ENCODE data around the gene MEF2D. TPM values are rescaled to one million over a fixed set of nuclear protein-coding genes. Genes with fewer than 3 reads are reported as not detected.
A peak's percentile ranks its signal among the peaks of the same experiment; 100 is the strongest.

MEF2D gene
- total RNA-seq, 1 donor from 2014 or later, result 106 TPM

- TF ChIP-seq CTCF (IDR thresholded peaks at IDR 0.05), result no peak
- no peak overlapping the region for H3K27ac ChIP-seq
- H3K4me1 ChIP-seq, result peaks cover 9 to 14% of the 10 kb centered on the region in 2 donors
- peak overlapping the region; percentile 46 to 54 for H3K4me3 ChIP-seq
- H3K36me3 ChIP-seq, result no peaks in the 10 kb centered on the region
- H3K27me3 ChIP-seq, result peaks cover 42% of the 10 kb centered on the region
- no peaks in the 10 kb centered on the region for H3K9me3 ChIP-seq
- intact Hi-C loops (cut with DNase I), result no loop called here
- no peak for DNase-seq (ENCODE audit: low spot score in 2 of 2)
These were observed 64.9 kb downstream of the MEF2D start for GRCh38 chr1:156435545-156436140.

GRCh38 chr1:156434989-156435544 is 65.5 kb downstream of the MEF2D start:
- no peaks in the 10 kb centered on the region for H3K36me3 ChIP-seq
- no peak overlapping the region for H3K27ac ChIP-seq
- DNase-seq (ENCODE audit: low spot score in 2 of 2), result no peak
- peaks cover 9 to 14% of the 10 kb centered on the region in 2 donors for H3K4me1 ChIP-seq
- intact Hi-C loops (cut with DNase I), result no loop called here
- H3K4me3 ChIP-seq, result peak overlapping the region; percentile 46 to 54
- peaks cover 47% of the 10 kb centered on the region for H3K27me3 ChIP-seq
- no peaks in the 10 kb centered on the region for H3K9me3 ChIP-seq
- peak in 1 of 3 experiments; percentile 8 for TF ChIP-seq CTCF (IDR thresholded peaks at IDR 0.05)

- no peak for TF ChIP-seq CTCF (IDR thresholded peaks at IDR 0.05)
- no peaks in the 10 kb centered on the region for H3K36me3 ChIP-seq
- intact Hi-C loops (cut with DNase I), result no loop called here
These were observed 67.0 kb downstream of the MEF2D start for GRCh38 chr1:156433602-156434001.

GRCh38 chr1:156433032-156433431 is 67.5 kb downstream of the MEF2D start:
- H3K27ac ChIP-seq, result no peak overlapping the region
- TF ChIP-seq CTCF (IDR thresholded peaks at IDR 0.05), result no peak
- H3K4me3 ChIP-seq, result no peak overlapping the region
- peaks cover 9 to 14% of the 10 kb centered on the region in 2 donors for H3K4me1 ChIP-seq
- no peaks in the 10 kb centered on the region for H3K9me3 ChIP-seq
- DNase-seq (ENCODE audit: low spot score in 2 of 2), result no peak
- peaks cover 40% of the 10 kb centered on the region for H3K27me3 ChIP-seq
- H3K36me3 ChIP-seq, result no peaks in the 10 kb centered on the region
- intact Hi-C loops (cut with DNase I), result no loop called here

More at GRCh38 chr1:156433602-156434001, 67.0 kb downstream of the MEF2D start:
- DNase-seq (ENCODE audit: low spot score in 2 of 2), result no peak
- Histone ChIP-seq H3K4me3 (no peak overlapping the region), H3K9me3 (no peaks in the 10 kb centered on the region), H3K27me3 (peaks cover 43% of the 10 kb centered on the region), H3K4me1 (peaks cover 9 to 14% of the 10 kb centered on the region in 2 donors), H3K27ac (no peak overlapping the region)

- TF ChIP-seq CTCF (IDR thresholded peaks at IDR 0.05), result no peak
- no peak for DNase-seq (ENCODE audit: low spot score in 2 of 2)
- Histone ChIP-seq H3K27me3 (peaks cover 40% of the 10 kb centered on the region), H3K36me3 (no peaks in the 10 kb centered on the region), H3K4me3 (no peak overlapping the region), H3K27ac (no peak overlapping the region), H3K9me3 (no peaks in the 10 kb centered on the region), H3K4me1 (peaks cover 9 to 14% of the 10 kb centered on the region in 2 donors)
- intact Hi-C loops (cut with DNase I), result no loop called here
These were observed 67.9 kb downstream of the MEF2D start for GRCh38 chr1:156432669-156433018.
